GM11168 (cell line): ENCODE data around the gene S100A12.
"Not testable (repeated sequence)": the region's sequence is repeated elsewhere in the genome, so short reads cannot be mapped to it uniquely, and the experiment has no call there.

Experiments
- in situ Hi-C: fragments of 300-500 bp; cut with MboI; formaldehyde crosslinking; loops from one replicate; pipeline ENCODE4 v1.12.0; 2022; ENCODE audit warnings: low sequenced_read_pairs; ENCODE audit not compliant: unreplicated experiment

Gene S100A12

DNA sequence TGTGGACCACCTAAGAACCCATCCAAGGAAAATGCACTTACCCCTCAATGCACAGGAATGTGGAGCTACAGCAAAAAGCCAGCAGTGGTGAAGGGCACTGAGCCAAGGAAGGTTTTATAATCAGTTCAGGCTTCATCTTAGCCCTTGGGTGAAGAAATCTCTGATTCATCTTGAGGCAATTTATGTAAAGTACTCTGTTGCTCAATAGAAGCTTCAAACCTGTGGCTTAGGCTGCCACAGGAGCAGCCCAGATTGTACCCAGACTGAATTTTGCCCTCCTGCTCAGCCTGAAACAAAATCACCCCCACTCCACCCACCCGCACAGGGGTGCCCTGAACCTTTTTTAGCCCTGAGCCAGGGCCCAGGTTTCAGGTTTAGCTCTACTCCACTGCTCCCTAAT lies at the start of gene S100A12:
Gene S100A12 (minus strand): TSS at position 111 of the 400 bp plus-strand sequence. CDS start 1,029 bp downstream, outside the sequence.
- in situ Hi-C loops, result no loop called here

DNA sequence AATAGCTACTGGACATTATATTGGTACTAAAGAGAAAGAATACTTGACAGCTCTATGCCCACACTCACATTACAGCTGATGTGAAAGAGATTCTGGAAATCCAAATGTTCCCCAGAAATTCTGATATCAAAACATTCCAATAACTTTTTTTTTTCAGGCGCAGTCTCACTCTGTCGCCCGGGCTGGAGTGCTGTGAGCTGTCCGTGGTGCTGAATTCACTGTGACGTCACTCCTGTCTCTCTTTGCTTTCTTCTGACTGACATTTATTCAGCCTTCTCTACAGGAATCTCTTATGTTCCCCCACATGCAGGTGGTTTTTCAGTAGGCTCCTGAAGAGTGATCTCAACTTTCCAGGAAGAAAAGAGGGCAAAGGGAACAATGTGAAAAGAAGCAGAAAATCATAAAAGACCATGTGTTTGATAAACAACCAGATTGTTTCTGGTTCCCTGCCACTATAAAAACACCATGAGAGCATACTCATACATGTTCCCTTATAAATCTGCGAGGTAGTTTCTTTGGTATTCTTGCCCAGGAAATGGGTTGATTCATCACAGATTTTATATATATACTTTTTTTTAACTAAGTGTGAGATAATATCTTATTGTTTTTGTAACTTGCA lies 47.1 kb upstream of the S100A12 start:
- in situ Hi-C loops, result no loop called here

DNA sequence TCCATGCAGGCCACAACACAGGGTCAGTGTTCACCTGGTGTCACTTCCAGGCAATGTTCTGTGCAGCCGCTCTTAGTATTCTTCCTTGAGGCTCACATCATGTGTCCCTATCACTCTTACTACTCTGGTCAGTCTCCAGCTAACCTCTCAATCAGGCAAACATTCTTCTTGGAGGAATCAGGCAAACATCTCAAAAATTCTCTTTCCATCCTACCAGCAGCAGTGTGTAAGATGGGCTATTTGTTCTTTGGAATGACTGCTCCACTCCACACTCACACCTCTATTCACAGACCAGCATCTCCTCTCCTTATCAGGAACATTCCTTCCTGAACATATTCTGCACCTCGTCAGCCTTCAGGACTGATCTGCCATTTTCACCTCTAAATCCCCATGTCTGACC lies 44.9 kb upstream of the S100A12 start:
- in situ Hi-C loops, result no loop called here

GRCh38 chr1:153419436-153419793 lies 44.0 kb upstream of the S100A12 start:
- in situ Hi-C loops, result not testable (repeated sequence)

GRCh38 chr1:153418758-153419435 lies 43.5 kb upstream of the S100A12 start:
- in situ Hi-C loops, result not testable (repeated sequence)

DNA sequence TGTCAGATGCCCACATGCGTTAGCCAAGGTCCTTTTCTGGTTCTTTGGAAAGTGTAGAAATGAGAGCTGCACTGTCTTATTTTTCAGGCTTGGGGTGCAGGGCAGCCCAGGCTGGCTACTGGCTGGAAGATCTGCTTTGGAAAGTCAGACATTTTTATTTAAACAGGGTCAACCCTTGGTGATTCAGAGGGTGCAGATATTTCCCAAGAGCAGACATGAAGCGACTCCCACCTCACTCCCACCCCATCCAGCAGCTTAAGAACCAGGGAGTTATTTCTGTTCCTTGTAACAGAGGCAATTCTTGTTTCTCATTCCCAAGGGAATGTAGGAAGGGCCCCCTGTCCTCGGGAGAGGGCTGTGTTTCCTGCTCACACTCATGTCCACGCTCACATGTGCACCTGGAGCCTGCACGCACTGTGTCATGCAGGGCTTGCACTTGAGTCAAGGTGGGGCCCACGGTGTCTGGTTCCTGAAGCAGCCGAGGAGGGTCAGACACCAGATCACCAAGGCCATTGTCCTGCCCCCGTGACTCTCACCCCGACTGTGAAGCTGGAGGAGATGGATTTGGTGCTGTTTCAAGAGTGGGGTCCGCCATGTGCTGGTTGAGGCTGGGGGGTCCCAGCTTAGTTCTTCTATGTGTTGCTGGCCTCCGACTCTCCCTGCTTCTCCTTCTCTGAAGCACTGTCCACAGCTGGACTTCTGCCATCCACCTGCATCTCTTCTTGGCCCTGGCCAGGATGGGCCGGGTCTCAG lies 41.9 kb upstream of the S100A12 start:
- in situ Hi-C loops, result no loop called here

DNA sequence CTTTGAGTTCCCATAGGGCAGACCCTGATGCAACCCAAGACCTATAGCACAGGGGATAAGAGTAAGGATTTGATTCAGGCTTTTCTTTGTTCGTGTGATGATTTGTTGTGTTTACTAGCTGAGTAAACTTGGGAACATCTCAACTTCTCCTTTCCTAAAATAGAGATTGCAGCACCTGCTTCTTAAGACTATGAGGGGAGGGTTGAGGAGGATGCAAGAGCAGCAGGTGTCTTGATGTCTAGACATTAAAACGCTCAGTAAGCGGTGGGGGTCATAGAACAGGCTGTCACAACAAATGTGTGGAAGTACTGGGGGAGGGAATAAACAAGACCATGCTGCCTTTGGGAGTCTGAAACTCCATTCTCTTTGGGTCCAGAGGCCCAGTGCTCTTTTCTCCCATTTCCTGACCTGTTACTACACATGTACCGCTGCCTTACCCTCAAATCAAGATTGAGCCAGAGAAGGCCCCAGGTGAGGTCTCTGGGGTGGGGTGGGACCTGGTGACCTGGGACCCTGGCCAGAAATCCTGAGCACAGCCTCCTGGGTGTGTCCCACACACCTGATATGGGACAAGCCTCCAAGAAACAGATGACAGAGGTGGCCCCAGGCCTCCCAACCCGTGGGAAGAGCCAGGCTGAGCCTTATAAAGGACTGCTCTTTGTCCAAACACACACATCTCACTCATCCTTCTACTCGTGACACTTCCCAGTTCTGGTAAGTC lies 40.6 kb upstream of the S100A12 start, which contains the start of gene S100A7A:
Gene S100A7A (plus strand): TSS at position 671 of the 721 bp plus-strand sequence. CDS start 1,563 bp downstream, outside the sequence.
- in situ Hi-C loops, result no loop called here

DNA sequence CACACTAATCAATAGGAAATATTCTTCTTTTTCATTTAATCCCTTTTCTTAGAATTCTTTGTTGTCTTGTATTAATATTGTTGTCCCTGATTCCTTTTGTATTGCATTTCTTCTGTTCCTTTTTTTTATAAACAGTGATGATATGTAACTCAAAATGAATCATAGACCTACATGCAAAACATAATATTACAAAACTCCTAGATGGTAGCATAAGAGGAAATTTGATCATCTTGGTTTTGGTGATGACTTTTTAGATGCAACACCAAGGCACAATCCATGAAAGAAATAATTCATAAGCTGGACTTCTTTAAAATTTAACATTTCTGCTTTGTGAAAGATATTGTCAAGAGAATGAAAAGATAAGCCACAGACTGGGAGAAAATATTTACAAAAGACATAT lies 38.5 kb upstream of the S100A12 start:
- in situ Hi-C loops, result not testable (repeated sequence)

DNA sequence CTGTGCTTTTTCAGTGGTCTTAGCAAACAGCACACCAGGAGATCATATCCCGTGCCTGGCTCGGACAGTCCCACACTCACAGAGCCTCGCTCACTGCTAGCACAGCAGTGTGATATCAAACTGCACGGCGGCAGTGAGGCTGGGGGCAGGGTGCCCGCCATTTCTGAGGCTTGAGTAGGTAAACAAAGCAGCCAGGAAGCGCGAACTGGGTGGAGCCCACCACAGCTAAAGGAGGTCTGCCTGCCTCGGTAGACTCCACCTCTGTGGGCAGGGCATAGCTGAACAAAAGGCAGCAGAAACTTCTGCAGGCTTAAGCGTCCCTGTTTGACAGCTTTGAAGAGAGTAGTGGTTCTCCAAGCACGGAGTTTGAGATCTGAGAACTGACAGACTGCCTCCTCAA lies 31.9 kb upstream of the S100A12 start:
- in situ Hi-C loops, result not testable (repeated sequence)

GRCh38 chr1:153405825-153406599 lies 30.6 kb upstream of the S100A12 start:
- in situ Hi-C loops, result not testable (repeated sequence)

- in situ Hi-C loops, result no loop called here
These were observed 29.3 kb upstream of the S100A12 start for GRCh38 chr1:153404768-153405167.

DNA sequence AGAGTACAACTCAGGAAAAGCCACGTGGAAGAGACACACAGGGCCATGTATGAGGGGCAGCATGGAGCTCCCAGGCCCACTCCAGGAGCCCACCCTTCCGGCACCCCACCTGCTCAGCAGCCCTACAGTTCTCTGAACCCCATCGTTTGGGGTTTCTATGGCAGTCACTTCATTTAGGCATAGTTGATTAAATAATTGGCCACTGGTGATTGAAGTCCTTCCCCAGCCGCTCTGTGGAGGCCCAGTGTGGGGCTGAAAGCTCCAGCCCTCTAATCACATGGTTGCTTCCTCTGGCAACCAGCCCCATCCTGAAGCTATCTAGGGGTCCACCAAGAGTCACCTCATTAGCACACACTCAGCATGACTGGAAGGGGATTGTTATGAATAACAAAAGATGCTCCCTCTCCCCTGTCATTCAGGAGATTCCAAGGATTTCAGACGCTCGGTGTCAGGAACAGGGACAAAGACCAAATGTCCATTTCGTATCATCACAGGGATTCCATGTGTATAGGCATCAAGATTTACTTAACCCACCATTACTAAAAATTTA lies 28.7 kb upstream of the S100A12 start:
- in situ Hi-C loops, result no loop called here

- in situ Hi-C loops, result no loop called here
These were observed 28.1 kb upstream of the S100A12 start for GRCh38 chr1:153403421-153404085.

- in situ Hi-C loops, result no loop called here
These were observed 26.8 kb upstream of the S100A12 start for GRCh38 chr1:153402226-153402625.

DNA sequence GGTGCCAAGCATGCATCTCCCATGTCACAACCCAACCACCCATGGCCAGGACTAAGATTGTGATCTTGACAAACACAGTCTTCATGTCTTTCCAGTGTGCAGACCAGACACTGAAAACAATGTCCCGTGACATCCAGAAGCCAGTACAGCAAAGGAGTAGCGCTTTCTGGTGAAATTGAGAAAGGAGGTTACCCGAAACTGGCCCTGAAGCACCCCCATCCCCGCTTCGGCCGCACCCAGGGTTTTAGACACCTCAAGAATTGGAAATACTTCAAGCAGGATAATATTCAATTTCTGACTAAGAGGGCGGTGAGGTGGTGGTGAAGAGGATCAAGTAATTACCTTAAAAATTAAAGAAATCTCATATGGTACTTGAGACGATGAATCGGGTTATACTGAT lies 26.0 kb upstream of the S100A12 start:
- in situ Hi-C loops, result no loop called here

- in situ Hi-C loops, result no loop called here
These were observed 24.8 kb upstream of the S100A12 start for GRCh38 chr1:153400244-153400643.

- in situ Hi-C loops, result no loop called here
These were observed 24.1 kb upstream of the S100A12 start for GRCh38 chr1:153399401-153400055.

GRCh38 chr1:153397924-153398651 lies 22.7 kb upstream of the S100A12 start:
- in situ Hi-C loops, result no loop called here
